Posterior vena cava (tissue), 2 donors: ENCODE measurements around the gene ANKFY1. TPM values are rescaled to one million over a fixed set of nuclear protein-coding genes. Genes with fewer than 3 reads are reported as not detected.
A peak's percentile ranks its signal among the peaks of the same experiment; 100 is the strongest.

Source experiments
- DNase-seq: peaks from one replicate; pipeline ENCODE4 v3.0.0-alpha.2; 2020; ENCODE audit warnings: low spot score
- intact Hi-C, 2 donors: fragments of 100-400 bp; cut with DNase I; formaldehyde crosslinking; loops; one replicate each; pipeline versions ENCODE4 v1.14.1 to v1.14.2; 2022 to 2023
- total RNA-seq, 2 donors: library from RNA; stranded (reverse); fragmentation: NEBNext Ultra II Directional; extraction: Animal tissue kit (Norgen Biotek cat#: 25700); gene quantifications; one replicate each; pipeline ENCODE4 v1.2.1, GENCODE V29; 2021
- donor health status: DM: yes; HTN: yes; CAD: no.
- donor health status: DM: yes; HTN: yes; CAD: no.

ANKFY1 gene
- total RNA-seq, 2 donors from 2014 or later = 34.9 to 49.2 TPM

DNA sequence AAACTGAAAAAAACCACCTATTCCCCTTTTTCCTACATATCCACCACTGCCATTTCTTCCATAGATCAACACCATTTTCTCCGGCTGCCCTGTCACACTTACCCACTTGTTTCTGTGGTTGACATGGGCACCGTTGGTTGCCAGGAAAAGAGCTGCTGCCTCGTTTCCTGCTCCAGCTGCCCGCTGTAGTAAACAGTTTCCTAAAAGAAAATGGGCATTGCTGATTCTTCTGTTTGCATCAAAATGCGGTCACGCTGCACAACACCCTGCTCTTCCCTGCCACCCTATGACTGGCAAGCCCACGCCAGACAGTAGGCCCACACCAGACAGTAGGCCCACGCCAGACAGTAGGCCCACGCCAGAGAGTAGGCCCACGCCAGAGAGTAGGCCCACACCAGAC, 74.5 kb downstream of the ANKFY1 start:
- intact Hi-C loops = no loop called here

GRCh38 chr17:4188076-4188475, 75.7 kb downstream of the ANKFY1 start:
- DNase-seq = no peak
- intact Hi-C loops = no loop called here

More for the DNA sequence above, 74.5 kb downstream of the ANKFY1 start:
- no peak for DNase-seq

DNA sequence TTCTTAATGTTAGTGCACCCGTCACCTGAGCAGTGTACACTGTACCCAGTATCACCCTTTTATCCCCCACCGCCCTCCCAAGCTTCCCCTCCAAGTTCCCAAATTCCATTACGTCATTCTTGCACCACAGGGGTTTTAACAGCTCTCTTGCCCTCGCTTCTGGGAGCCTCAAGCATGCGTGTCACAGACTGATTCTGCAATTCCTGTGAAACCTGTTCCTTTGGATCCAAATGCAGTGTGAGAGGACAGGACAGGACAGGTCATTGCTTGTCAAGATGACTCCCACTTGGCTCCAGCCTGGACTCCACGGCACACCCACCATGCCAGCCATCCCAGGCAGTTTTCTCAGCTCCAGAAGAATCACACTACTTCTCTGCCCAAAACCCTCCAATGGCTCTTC, 76.7 kb downstream of the ANKFY1 start:
- intact Hi-C loops = no loop called here
- DNase-seq = no peak

- intact Hi-C loops = no loop called here
- no peak for DNase-seq
Observed at GRCh38 chr17:4186357-4186881, 77.4 kb downstream of the ANKFY1 start.

DNA sequence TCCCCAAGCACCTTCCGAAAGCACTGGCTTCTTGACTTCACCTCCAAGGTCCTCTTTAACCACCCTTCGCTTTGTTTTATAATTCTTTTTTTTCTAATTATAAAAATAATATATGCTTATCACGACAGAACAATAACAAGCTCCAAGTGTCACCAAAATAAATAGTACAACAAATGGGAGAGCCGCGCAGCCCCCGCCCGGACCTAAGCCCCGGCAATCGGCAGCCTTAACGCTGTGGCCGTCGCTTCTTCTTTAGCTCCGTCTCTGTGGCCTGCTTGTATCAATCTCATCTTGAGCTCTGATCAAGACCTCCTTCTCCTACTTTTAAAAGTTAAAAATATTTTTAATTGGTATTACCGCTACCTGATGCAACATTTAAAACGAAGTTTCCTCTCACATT, 78.1 kb downstream of the ANKFY1 start:
- intact Hi-C loops = no loop called here
- DNase-seq = no peak

DNA sequence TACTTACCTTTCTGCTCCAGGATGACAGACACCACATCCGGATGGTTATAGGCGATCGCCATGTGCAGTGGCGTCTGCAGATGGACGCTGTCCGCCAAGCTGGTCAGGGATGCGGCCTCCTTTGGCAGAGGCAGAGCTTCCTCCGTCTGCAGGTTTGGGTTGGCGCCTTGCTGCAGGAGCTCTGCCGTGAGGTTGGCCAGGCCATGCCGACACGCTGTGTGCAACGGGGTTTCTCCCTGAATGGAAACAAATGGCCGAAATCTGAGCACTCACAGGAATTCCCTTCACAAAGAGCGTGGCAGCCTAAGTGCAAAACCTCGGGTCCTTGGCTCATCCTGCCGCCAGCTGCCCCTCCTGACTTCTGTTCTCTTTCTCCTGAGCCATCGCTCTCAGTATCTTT, 79.0 kb downstream of the ANKFY1 start:
- intact Hi-C loops = no loop called here
- DNase-seq = no peak

- intact Hi-C loops = no loop called here
- no peak for DNase-seq
Observed at GRCh38 chr17:4182043-4182442, 81.7 kb downstream of the ANKFY1 start.

GRCh38 chr17:4180791-4181190, 83.0 kb downstream of the ANKFY1 start:
- no peak for DNase-seq
- intact Hi-C loops = no loop called here

GRCh38 chr17:4179071-4179470, 84.7 kb downstream of the ANKFY1 start:
- intact Hi-C loops = no loop called here
- no peak for DNase-seq

DNA sequence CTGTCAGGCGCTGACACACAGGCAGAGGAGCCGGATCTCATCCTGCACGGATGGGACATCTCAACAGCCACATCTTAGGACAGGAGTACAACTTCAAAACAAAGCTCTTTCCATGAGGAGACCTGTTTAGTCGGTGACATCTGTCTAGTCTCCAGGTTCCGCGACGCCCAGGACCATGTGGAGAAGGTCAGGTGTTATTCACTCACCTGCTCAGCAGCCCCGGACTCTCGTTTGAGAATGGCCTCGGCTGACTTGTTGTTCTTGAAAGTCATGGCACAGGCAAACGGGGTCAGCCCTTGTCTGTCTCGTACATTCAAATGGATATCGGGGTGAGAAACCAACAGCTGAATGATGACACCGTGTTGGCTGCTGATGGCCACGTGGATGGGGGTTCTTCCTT, 85.1 kb downstream of the ANKFY1 start:
- intact Hi-C loops = no loop called here

DNA sequence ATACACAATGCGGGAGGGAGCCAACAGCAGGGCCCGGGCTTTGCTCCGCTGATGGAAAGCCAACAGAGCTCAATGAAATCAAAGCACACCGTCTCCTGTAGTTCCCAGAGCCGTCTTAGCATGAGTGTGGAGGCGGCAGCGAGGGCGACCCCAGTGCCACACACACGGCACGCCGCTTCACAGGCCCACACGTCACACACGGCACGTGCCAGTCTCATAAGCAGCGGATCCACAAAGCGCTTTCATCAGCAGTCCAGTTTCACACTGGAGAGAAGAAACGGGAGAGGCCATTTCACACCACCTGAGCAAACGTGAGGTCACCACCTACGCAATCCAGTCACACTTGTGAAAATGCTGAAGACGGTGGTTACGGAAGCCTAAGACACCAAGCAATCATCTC, 86.0 kb downstream of the ANKFY1 start:
- DNase-seq = peak; percentile 52
- intact Hi-C loops = no loop called here

More for the DNA sequence above, 85.1 kb downstream of the ANKFY1 start:
- DNase-seq = peak; percentile 42

DNA sequence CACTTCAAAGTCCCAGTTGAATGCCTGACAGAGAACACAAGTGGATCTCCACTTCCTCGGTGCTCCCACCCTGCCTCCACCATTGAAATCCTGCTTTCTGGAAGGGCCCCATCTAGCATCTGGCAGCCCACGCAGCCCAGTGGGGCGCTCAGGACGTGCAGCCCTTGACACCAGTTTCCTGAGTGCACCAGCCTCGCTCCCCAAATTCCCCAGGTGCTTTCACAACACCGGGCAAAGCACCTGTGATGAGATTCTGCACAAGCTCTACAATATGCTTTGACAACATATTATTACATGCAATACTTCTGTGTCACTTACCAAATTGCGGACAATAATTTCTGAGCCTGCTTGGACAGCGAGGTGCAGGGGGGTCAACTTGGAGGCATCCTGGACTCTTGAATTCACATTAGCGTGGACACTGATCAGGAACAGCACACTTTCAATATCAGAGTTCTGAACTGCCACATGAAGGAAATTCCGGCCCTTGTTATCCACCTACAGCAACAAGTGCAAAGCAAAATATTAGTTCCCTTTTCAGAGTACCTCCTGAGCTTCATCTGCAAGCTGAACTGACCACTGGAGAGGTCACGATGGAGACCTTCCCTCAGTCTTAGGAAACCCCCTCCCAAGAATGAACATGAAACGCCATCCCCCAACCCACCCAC, 86.8 kb downstream of the ANKFY1 start:
- intact Hi-C loops = no loop called here
- DNase-seq = peak; percentile 16

DNA sequence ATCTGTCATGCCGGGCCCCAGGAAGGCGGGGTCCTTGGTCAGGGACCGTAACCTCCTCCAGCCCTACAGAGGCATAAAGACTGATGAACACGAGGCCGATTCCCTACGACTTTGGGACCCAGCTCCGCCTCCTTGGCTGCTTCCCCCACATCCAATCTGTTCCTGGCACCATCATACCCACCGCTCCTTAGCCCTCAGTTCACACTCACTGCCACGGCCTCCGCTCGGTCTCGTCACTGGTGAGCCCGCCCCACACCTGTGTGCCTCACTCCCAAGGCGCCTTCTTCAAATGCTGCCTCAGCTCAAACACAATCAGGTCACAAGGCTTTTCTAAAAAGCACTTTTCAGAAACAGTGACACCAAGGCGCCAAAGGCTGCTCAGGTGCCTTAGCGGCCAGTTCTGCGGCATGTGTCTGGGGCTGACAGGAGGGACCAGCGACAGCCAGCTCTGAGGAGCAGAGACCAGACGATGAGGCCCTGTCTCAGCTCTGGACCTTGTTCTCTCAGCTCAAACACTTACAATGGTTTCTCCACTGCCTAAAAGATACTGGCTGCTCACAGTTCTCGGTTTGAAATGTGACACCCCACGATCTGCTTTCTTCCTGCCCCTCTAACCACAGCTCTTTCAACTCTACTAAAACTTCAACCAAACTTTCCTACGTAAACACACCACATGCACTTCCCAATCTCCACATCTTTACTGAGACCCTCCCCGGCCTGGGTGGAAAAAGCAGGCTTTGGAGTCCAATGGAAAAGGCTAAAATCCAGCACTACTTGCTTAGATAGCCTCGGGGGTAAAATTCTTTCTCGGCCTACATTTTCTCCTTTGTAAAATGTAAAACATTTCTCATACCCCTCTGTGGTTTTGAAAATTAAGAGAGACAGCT, 87.6 kb downstream of the ANKFY1 start:
- peak; percentile 47 for DNase-seq
- intact Hi-C loops = no loop called here

- no peak for DNase-seq
- intact Hi-C loops = no loop called here
Observed at GRCh38 chr17:4174556-4174955, 89.2 kb downstream of the ANKFY1 start.

GRCh38 chr17:4173781-4174180, 90.0 kb downstream of the ANKFY1 start:
- intact Hi-C loops = no loop called here
- no peak for DNase-seq

- intact Hi-C loops = no loop called here
- no peak for DNase-seq
Observed at GRCh38 chr17:4172356-4172755, 91.4 kb downstream of the ANKFY1 start.

GRCh38 chr17:4170639-4171280, 93.0 kb downstream of the ANKFY1 start:
- DNase-seq = no peak
- intact Hi-C loops = no loop called here

DNA sequence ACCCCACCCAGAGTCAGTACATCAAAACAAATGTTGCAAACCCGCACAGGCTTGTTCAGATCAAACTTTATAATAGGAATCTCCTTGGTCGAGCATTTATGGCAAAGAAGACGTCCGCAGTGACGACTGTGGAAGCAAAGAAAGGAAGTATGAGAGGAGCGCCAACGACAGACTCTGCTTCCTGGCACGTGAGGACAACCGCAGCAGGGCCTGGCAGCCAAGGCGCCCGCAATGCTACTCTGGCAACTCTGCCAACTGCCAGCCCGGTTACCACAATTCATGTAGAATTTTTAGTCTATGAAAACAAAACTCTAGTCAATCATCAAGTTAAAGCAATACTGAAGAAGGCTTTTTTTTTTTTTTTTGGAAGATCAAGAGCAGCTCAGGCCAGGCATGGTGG, 96.0 kb downstream of the ANKFY1 start:
- DNase-seq = no peak
- intact Hi-C loops = no loop called here

GRCh38 chr17:4166419-4166818, 97.4 kb downstream of the ANKFY1 start:
- intact Hi-C loops = no loop called here
- DNase-seq = no peak
